A673 (cell line): ENCODE measurements around the gene LECT2. TPM values are rescaled to one million over a fixed set of nuclear protein-coding genes. Genes with fewer than 3 reads are reported as not detected.

ENCODE experiments used
- BruUV-seq: library from RNA; stranded (reverse); fragments of 400-500 nt; replicated peaks from 2 replicates; lab custom pipeline; 2021; lab: Mats Ljungman, UMichigan
- CTCF ChIA-PET: fragments of 300-600 bp; sonication (Branson Sonifier 250); formaldehyde crosslinking; loops from one replicate; lab custom pipeline; 2022; ENCODE audit warnings: antibody characterized with exemption; lab: Charles Lee
- POLR2A ChIA-PET: fragments of 300-600 bp; sonication (Branson Sonifier 250); formaldehyde crosslinking; loops from one replicate; lab custom pipeline; 2022; ENCODE audit warnings: antibody characterized with exemption; ENCODE audit not compliant: low non-redundant PET; lab: Charles Lee
- DNase-seq: peaks from one replicate; pipeline ENCODE4 v3.0.0-alpha.2; 2015; ENCODE audit warnings: low spot score
- H3K27ac ChIP-seq: fragments of 200-600 bp; sonication (generic); 2 replicates; pipeline ENCODE4 v1.5.1; 2016; ENCODE audit warnings: mixed run types, low read depth, mild to moderate bottlenecking, mixed read lengths, antibody characterized with exemption, low read length; ENCODE audit not compliant: poor library complexity, severe bottlenecking
- H3K27me3 ChIP-seq: fragments of 200-600 bp; sonication (generic); replicated peaks from 2 replicates; pipeline ENCODE4 v1.6.1; 2017; ENCODE audit warnings: mixed run types, low read depth, mild to moderate bottlenecking, mixed read lengths, antibody characterized with exemption, low read length; ENCODE audit not compliant: insufficient read depth, poor library complexity
- H3K36me3 ChIP-seq: fragments of 200-600 bp; sonication (generic); 2 replicates; pipeline ENCODE4 v1.6.1; 2016; ENCODE audit warnings: mixed run types, mild to moderate bottlenecking, mixed read lengths, antibody characterized with exemption, low read length; ENCODE audit not compliant: insufficient read depth, poor library complexity, severe bottlenecking
- H3K4me1 ChIP-seq: fragments of 200-600 bp; sonication (generic); 2 replicates; pipeline ENCODE4 v1.6.1; 2017; ENCODE audit warnings: mixed run types, mild to moderate bottlenecking, mixed read lengths, antibody characterized with exemption, low read length; ENCODE audit not compliant: insufficient read depth, poor library complexity, severe bottlenecking
- H3K4me3 ChIP-seq: fragments of 200-600 bp; sonication (generic); 2 replicates; pipeline ENCODE4 v1.5.1; 2016; ENCODE audit warnings: low read depth, mixed run types, mild to moderate bottlenecking, mixed read lengths, low read length; ENCODE audit not compliant: poor library complexity, severe bottlenecking
- H3K9me3 ChIP-seq: fragments of 200-600 bp; sonication (generic); 2 replicates; pipeline ENCODE4 v1.6.1; 2016; ENCODE audit warnings: mixed run types, low read depth, mild to moderate bottlenecking, mixed read lengths, antibody characterized with exemption, low read length; ENCODE audit not compliant: poor library complexity, severe bottlenecking
- EZH2 ChIP-seq: fragments of 200-600 bp; sonication (generic); IDR thresholded peaks from 2 replicates; pipeline ENCODE4 v1.6.1; 2017; ENCODE audit warnings: borderline replicate concordance, low read depth, mild to moderate bottlenecking, mixed read lengths, antibody characterized with exemption, low read length; ENCODE audit not compliant: poor library complexity, severe bottlenecking
- intact Hi-C: fragments of 100-400 bp; cut with micrococcal nuclease; formaldehyde crosslinking; loops from one replicate; pipeline ENCODE4 v1.10.0; 2022; ENCODE audit not compliant: unreplicated experiment
- total RNA-seq: library from RNA; stranded (reverse); gene quantifications from 2 replicates; pipeline ENCODE4 v1.2.3, GENCODE V29; 2021
- TF ChIP-seq, protein P1 (sequence below): fragments of 300-800, 200-600 bp; sonication (generic); conservative IDR thresholded peaks from 2 replicates; pipeline ENCODE4 v1.5.1; 2017; ENCODE audit warnings: low read depth, mild to moderate bottlenecking, antibody characterized with exemption, low read length, moderate library complexity, mixed read lengths

Gene LECT2
- total RNA-seq, 1 experiment from 2014 or later, result not detected

DNA sequence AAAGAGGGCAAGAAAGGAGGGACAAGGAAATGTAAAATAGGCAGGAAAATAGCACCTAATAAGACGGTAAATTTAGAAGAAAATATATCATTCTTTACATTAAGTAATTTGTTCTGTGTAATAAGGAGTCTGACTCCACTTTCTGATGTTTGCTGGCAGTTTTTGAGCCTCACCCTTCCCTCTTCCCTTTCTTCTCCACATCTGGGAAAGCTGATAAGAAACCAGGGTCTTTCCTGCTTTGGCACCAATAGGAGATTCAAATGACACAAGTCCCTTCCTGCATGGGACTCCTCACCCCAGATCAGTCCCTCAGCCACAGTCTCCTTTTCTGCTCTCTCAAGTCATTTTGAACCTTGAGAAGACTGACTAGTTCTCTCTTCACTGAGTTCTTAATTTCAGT is 31.2 kb upstream of the LECT2 start:
- Histone ChIP-seq H3K4me3 (no peak overlapping the region), H3K36me3 (no peaks in the 10 kb centered on the region), H3K4me1 (no peaks in the 10 kb centered on the region), H3K9me3 (no peaks in the 10 kb centered on the region), H3K27ac (no peak overlapping the region), H3K27me3 (no peaks in the 10 kb centered on the region)
- no peak for DNase-seq
- CTCF ChIA-PET, result no interaction called here
- no TSS peak for BruUV-seq
- POLR2A ChIA-PET, result no interaction called here
- intact Hi-C loops, result no loop called here
- TF ChIP-seq, protein P1, sequence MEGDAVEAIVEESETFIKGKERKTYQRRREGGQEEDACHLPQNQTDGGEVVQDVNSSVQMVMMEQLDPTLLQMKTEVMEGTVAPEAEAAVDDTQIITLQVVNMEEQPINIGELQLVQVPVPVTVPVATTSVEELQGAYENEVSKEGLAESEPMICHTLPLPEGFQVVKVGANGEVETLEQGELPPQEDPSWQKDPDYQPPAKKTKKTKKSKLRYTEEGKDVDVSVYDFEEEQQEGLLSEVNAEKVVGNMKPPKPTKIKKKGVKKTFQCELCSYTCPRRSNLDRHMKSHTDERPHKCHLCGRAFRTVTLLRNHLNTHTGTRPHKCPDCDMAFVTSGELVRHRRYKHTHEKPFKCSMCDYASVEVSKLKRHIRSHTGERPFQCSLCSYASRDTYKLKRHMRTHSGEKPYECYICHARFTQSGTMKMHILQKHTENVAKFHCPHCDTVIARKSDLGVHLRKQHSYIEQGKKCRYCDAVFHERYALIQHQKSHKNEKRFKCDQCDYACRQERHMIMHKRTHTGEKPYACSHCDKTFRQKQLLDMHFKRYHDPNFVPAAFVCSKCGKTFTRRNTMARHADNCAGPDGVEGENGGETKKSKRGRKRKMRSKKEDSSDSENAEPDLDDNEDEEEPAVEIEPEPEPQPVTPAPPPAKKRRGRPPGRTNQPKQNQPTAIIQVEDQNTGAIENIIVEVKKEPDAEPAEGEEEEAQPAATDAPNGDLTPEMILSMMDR, result no peak
- no peak for TF ChIP-seq EZH2

DNA sequence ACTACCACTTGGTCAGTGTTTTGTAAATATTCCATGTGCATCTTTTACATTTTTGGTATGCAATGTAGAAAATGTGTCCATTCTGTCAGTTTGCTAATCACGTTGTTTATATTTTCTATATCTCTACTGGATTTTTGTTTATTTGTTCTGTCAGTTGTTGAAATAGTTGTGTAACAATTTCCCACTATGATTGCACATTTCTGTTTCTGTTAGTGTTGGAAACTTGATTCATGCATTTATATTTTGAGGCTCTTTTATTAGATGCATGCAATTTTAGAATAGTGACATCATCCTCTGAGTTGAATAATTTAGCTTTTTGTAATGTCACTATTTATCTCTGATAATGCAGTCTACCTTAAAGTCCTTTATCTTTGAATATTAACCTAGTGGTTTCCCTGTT is 25.8 kb upstream of the LECT2 start:
- intact Hi-C loops, result no loop called here
- POLR2A ChIA-PET, result no interaction called here

DNA sequence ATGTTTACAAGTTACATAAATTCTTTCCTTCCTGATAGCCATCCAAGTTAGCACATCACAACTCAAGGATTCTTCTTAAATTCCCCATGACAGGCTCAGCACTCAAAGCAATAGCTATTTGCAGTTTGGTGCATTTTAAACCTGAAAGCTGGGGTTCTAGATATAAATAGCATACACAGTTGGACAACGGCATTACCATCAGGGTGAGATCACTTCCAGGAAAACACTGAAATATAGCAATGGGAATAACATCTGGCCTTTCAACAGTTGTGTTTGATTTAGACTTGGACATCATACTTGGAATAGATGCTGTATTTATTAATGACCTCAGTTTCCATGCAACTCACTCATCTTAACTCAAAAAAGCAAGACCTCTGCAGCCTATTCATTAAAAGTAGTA is 24.7 kb upstream of the LECT2 start:
- intact Hi-C loops, result no loop called here
- no peak for DNase-seq
- Histone ChIP-seq H3K9me3 (no peaks in the 10 kb centered on the region), H3K4me1 (peaks cover 4% of the 10 kb centered on the region), H3K36me3 (no peaks in the 10 kb centered on the region), H3K27me3 (no peaks in the 10 kb centered on the region), H3K27ac (no peak overlapping the region), H3K4me3 (no peak overlapping the region)
- no peak for TF ChIP-seq EZH2
- TF ChIP-seq, protein P1, result no peak
- no TSS peak for BruUV-seq
- ChIA-PET POLR2A (no interaction called here), CTCF (no interaction called here)

More for the DNA sequence above, 25.8 kb upstream of the LECT2 start:
- no TSS peak for BruUV-seq
- CTCF ChIA-PET, result no interaction called here
- Histone ChIP-seq H3K4me3 (no peak overlapping the region), H3K36me3 (no peaks in the 10 kb centered on the region), H3K27me3 (no peaks in the 10 kb centered on the region), H3K4me1 (peaks cover 4% of the 10 kb centered on the region), H3K9me3 (no peaks in the 10 kb centered on the region), H3K27ac (no peak overlapping the region)
- DNase-seq, result no peak
- TF ChIP-seq EZH2, result no peak
- TF ChIP-seq, protein P1, result no peak
